ENCODE measurements around the gene NUDT13. TPM values are rescaled to one million over a fixed set of nuclear protein-coding genes. Genes with fewer than 3 reads are reported as not detected.

The NUDT13 gene
- total RNA-seq, result 0.63 and 1.6 TPM in 2 replicates

DNA sequence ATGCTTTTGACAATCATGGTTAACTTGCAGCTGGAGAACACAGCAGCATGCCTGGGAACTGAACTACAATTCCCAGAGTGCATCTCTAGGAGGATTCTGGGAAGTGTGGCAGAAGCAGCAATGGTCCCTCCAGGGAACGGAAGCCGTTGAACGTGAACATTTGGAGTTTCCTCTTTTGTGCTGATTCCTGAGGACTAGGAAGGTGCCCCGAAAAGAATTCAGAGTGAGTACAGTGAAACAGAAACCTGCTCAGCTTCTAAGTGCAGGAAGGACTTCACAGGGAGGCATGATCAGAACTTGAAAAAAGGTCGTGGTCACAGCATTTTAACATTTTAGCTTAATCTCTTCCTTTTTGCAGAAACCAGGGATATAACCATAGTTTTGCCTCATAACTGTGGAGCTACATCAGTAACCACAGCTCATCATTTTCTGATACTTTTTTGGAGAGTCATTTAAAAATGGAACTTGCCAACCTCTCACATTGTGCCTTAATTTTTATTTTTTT lies at the start of gene NUDT13:
NUDT13 (plus strand) TSS at position 111 of the 505 bp plus-strand sequence. CDS start 3,911 bp downstream, outside the sequence.

DNA sequence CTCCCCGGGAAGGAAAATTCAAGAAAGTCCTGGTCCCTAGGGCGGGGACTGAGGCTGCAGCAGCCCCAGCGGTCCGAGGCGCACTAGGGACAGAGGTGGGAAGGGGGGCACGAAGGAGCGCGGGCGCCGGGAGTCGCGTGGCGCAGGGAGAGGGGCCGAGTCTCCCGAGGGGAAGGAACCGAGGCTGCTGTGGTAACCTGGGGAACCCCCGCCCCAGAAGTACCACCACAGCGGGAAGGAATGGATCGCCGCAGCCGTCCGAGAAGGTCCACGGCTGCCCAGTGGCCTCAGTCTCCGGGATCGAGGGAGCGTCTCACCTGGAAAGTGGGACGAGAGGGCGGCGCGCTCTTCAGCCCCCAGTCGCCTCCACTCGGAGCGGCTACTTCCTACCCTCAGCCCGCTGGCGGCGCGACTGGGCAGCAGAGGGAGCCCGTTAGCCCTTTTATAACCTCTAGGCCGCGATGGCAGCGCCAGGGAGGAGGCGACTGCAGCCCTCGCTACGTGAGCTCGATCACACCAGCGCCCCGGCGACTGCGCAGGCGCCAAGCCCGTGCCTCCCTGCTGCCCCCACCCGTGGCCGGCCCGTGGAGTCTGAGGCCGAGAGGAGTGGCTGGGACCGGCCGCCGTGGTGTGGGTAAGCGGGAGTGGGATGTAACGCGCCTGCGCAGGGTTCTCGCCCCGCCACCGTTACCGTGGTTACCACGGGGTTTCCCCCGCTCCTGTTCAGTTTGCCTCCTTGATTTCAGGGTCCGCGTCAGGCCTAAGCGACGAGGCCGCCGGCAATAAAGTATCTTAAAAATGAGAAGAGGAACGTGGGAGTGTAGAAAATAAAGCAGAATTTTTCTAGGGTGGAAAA lies 13.6 kb upstream of the NUDT13 start, which contains the start of gene P4HA1:
P4HA1 (minus strand) TSS at position 418 of the 856 bp plus-strand sequence. CDS start 21,983 bp downstream, outside the sequence.

DNA sequence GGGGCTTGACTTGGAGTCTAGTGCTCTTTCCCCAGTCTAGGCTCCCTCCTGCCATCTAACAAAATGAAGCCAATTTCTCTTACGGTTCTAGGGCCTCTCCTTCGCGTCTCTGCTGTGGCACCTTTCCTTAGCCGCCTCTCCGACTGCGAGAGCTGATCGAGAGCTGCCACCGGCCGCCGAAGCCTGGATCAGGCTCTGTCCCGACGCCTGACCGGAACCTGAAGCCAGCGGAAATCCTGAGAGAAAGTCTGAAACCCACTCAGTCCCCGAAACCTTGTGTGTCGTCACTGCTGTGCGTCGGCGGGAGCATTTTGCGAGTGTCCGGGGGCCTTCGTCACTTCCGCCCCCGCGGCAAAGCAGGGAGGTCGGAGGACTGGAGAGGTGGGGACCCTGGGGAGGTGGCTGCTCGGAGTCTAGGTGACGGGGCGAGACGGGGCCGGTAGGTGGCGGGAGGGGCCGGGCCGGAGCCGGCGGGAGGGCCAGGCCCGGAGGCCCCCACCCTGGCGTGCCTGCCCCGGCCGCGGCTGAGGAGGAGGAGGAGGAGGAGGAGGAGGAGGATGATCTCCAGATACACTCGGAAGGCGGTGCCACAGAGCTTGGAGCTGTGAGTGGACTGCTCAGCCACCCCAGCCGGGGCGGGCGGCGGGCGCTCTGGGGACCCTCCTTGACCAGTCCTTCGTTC lies 57.7 kb downstream of the NUDT13 start, which contains the start of the genes ECD and FAM149B1:
ECD (minus strand) TSS at position 226 of the 682 bp plus-strand sequence. CDS start 4,071 bp downstream, outside the sequence.
FAM149B1 (plus strand) TSS at position 337 of the 682 bp plus-strand sequence; CDS start at position 558, 221 bp downstream.

Other genes with a start within 250 kb of the NUDT13 start
- 0.09 TPM in 2 replicates for gene OIT3, start 216.7 kb upstream of the NUDT13 start, total RNA-seq
- gene PLA2G12B, start 155.6 kb upstream of the NUDT13 start, total RNA-seq, result not detected in 2 replicates
- 57.9 and 284 TPM in 2 replicates for gene P4HA1, start 13.6 kb upstream of the NUDT13 start, total RNA-seq
- 21.2 and 22.0 TPM in 2 replicates for gene ECD, start 57.6 kb downstream of the NUDT13 start, total RNA-seq
- gene FAM149B1, start 57.7 kb downstream of the NUDT13 start, total RNA-seq, result 22.5 and 28.7 TPM in 2 replicates
- gene DNAJC9, start 136.8 kb downstream of the NUDT13 start, total RNA-seq, result 28.2 and 53.1 TPM in 2 replicates
- 49.2 and 67.1 TPM in 2 replicates for gene MRPS16, start 142.2 kb downstream of the NUDT13 start, total RNA-seq
- gene CFAP70, start 248.4 kb downstream of the NUDT13 start, total RNA-seq, result 0.19 and 0.27 TPM in 2 replicates